Neural progenitor cell (in vitro differentiated cells): ENCODE results near the gene COX19.

ENCODE experiments used
- CTCF ChIP-seq: fragments of 200-600 bp; sonication (generic); IDR thresholded peaks from 2 replicates; pipeline ENCODE4 v1.5.1; 2017; ENCODE audit warnings: antibody characterized with exemption, mild to moderate bottlenecking
- EZH2 ChIP-seq: fragments of 200-600 bp; sonication (generic); IDR thresholded peaks from 2 replicates; pipeline ENCODE4 v1.6.1; 2017; ENCODE audit warnings: antibody characterized with exemption, mild to moderate bottlenecking, moderate library complexity
- EZH2phosphoT487 ChIP-seq: fragments of 200-600 bp; sonication (generic); IDR thresholded peaks from 2 replicates; pipeline ENCODE4 v1.6.1; 2017; ENCODE audit warnings: antibody characterized with exemption

- TF ChIP-seq CTCF (no peak), EZH2 (no peak), EZH2phosphoT487 (no peak)
These were observed 34.9 kb upstream of the COX19 start for GRCh38 chr7:1010226-1010625.
